Left kidney (tissue), 2 donors: ENCODE results near the gene UBAP1. TPM values are rescaled to one million over a fixed set of nuclear protein-coding genes. Genes with fewer than 3 reads are reported as not detected.
"Not testable (repeated sequence)": the region's sequence is repeated elsewhere in the genome, so short reads cannot be mapped to it uniquely, and the experiment has no call there.

Experiments used
- DNase-seq: peaks from one replicate; pipeline ENCODE4 v3.0.0-alpha.2; 2013
- polyA plus RNA-seq: library from polyadenylated mRNA; unstranded; fragments of 120-200 nt; gene quantifications from one replicate; pipeline ENCODE4 v1.2.1, GENCODE V29; 2013; ENCODE audit not compliant: insufficient read length

Gene UBAP1
- polyA plus RNA-seq, 1 donor: 59.0 TPM

DNA sequence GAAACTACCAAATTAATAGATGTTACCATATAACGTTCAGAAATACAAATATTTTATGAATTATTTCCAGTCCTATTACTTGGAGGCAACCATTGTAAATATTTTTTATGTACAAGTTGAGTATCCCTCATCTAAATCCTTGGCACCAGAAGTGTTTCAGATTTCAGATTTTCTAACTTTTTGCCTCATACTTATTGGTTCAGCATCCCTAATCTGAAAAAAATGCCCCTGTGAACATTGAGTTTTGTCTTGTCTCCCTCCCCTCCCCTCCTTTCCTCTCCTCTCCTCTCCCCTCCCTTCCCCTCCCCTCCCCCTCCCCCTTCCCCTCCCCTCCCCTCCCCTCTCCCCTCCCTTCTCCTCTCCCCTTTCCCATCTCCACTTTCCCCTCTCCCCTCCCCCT, 40.6 kb downstream of the UBAP1 start:
- DNase-seq: no peak

DNA sequence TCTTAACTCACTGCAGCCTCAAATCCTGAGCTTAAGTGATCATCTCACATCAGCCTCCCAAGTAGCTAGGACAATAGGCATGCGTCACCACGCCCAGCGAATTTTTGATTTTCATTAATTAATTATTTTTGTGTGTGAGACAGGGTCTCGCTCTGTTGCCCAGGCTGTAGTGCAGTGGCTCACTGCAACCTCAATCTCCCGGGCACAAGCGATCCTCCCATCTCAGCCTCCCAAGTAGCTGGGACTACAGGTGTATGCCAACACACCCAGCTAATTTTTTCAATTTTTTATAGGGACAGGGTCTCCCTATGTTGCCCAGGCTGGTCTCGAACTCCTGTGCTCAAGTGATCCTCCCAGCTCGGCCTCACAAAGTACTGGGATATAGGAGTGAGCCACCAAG, 41.4 kb downstream of the UBAP1 start:
- no peak for DNase-seq

DNA sequence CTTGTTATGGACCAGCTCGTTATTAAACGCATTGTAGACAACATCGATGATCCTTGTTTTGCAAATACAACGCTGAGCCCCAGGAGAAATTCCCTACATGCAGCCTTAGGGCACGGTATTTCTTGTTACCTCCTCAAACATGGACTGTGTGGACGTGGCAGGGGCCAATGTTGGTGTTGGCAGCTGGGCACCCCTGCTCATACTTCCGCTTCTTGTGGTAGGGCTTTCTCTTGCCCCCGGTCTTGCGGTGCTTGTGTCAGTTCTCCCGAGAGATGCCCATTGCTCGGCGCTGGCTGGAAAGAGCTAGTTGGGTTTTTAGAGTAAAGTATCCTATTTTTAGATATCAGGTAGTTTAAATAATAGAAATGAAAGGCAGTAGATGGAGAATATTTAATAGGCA, 45.5 kb downstream of the UBAP1 start:
- DNase-seq: no peak

DNA sequence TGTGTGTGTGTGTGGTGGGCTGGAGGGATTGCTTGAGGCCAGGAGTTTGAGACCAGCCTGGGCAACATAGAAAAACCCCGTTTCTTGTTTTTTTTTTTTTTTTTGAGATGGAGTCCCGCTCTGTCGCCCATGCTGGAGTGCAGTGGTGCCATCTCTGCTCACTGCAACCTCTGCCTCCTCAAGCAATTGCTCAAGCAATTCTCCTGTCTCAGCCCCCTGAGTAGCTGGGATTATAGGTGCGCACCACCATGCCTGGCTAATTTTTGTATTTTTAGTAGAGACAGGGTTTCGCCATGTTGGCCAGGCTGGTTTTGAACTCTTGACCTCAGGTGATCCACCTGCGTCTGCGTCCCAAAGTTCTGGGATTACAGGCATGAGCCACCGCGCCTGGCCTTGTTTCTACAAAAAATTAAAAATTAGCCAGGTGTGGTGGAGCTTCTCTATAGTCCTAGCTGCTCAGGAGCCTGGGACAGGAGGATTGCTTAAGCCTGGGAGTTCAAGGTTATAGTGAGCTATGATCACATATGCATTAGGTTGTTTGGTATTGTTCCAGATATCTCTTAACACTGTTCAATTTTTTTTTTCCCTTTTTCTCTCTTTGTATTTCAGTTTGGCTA, 47.4 kb downstream of the UBAP1 start:
- DNase-seq: not testable (repeated sequence)

DNA sequence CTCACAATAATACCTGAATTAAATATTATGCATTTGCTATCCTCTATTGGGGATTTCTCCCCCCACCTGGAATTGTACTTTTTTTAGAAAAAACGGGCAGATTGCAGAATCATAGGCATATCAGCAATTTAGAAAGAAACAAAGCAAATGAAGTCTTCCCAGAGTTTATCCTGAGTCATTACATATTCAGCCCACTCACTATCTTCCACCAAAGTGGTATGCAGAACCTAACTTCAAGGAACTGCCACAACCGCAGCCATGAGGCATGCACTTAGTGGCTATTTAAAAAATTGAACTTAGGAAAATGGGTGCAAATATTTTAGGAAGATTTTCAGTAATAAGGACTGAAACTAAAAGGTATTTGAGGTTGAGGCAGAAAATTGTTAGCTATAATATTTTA, 48.6 kb downstream of the UBAP1 start:
- no peak for DNase-seq

DNA sequence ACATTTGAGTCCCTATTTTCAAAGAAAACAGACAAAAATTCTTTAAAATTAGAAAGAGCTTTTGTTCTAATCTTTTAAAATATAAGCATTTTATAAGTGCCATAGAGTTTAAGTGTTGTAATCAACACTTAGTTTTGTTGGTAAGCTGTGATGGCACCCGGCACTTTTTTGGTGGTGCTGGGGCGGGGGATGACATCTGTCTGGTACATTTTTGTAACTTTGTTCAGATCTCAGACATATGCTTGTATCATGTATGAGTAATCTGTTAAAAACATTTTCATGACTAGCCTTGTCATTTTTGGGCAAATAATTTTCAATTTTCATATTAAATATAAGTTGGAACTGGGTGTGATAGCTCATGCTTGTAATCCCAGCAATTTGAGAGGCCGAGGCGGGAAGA, 51.7 kb downstream of the UBAP1 start:
- no peak for DNase-seq

DNA sequence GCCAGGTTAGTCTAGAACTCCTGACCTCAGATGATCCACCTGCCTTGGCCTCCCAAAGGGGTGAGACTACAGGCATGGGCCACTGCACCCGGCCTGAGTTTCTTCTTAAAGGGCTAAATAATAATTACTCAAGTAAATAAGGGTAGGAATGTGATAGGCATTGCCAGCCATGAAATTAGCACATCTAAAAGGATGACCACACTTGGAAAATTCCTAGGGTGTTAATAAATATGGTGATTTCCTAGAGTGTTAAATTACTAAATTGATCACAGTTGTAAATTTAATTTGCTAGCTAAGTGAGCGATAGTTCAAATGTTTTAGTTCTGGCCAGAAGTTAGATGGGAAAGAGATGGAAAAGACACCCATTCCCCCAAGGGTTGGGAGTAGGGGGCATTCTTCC, 53.4 kb downstream of the UBAP1 start:
- no peak for DNase-seq

DNA sequence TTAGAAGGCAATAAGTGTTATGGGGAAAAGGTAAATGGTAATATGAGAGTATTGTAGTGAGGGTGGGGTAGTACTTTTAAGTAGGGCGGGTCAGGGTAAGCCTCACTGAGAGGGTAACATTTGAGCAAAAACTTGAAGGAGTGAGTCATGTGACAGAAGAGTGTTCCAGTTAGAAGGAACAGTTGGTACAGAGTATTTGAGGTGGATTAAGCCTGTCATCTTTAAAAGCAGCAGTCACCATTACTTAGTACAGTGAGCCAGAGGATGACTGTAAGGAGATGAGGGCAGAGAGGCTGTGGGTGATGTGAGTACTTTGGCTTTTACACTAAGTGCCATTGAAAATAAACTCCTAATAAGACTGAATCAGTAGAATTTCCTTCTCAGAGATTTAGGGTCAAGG, 54.8 kb downstream of the UBAP1 start:
- no peak for DNase-seq

DNA sequence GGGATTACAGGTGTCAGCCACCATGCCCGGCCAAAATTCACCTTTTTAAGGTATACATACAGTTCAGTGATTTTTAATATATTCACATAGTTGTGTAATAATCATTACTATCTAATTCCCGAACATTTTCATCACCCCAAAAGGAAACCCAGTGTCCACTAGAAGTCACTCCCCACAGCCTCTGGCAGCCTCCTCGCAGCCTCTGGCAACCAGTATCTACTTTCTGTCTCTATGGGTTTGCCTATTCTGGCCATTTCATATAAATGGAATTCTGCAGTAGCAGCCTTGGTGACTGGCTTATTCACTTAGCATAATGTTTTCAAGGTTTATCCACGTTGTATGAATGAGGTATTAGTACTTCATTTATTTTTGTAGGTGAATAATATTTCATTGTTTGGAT, 59.0 kb downstream of the UBAP1 start:
- DNase-seq: no peak

DNA sequence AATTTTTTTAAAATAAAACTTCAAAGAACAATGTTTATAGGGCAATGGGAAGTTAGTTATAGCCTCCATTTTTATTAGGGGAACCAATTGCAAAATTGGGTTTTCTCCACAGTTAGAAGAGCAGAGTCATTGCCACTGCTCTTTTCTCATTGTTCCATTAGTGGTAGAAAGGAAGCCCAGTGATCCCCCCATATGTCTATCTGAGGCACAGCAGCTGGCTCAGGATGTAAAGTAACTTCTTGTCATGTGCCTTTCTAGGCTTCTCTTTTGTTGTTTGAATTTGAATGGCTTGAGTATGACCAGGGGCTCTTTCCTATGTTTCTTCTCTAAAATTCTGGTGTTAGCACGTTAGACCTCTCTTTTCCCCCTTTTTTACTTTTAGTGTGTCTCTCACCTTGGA, 61.2 kb downstream of the UBAP1 start:
- DNase-seq: no peak

DNA sequence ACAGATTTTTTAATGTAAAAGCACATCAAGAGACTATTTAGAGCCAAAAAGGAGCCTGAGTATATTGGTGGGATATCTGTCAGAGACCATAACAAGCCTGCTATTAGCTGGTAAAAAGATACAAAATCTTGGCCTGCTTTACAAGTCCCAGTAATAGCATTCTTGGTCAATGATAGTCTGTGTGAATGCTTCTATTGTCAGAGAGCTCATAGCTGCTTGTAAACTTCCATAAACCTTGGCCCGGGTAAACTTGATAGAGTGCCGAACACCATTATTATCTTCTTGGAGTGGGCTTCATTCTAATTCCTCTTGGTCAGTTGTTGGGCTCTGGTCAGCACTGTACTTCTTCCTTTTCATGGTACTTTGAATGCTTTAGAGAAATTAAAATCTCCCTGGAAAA, 64.0 kb downstream of the UBAP1 start:
- DNase-seq: no peak

DNA sequence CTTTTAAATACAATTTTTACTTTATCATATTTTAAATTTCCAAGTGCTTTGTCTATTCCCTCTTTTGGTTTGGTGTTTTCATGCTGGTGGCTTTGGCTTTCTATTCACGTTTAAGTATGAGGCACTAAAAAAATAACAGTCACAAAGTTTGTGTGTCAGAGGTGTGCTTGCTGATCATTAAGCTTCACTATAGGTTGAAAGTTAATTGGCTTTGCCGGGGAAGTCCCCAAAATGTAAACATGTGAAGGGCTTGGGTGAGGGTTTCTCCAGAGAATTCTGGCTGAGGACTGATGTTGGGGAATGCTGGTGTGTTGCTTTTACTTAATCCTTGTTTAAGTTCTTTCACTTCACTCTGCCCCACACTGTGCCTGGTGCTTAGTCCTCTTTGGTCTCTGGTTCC, 66.4 kb downstream of the UBAP1 start:
- not testable (repeated sequence) for DNase-seq

DNA sequence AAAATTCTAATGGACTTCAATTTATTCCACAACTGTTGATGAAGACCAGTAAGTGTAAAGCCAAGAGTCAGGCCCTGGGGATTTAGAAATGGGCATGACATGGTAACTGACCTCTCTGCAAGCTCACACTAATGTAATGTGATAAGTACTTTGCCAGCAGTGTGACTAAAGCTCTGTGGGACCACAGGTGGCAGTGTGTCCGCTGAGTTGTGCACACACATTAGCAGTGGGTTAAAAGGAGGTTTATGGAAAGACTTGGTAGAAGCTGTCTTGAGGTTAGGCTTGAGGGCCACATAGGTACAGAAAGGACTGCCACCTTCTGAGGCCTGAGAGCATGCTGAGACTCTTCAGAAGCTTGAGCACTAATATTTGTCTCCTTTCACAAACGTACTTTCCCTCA, 67.6 kb downstream of the UBAP1 start:
- DNase-seq: no peak

DNA sequence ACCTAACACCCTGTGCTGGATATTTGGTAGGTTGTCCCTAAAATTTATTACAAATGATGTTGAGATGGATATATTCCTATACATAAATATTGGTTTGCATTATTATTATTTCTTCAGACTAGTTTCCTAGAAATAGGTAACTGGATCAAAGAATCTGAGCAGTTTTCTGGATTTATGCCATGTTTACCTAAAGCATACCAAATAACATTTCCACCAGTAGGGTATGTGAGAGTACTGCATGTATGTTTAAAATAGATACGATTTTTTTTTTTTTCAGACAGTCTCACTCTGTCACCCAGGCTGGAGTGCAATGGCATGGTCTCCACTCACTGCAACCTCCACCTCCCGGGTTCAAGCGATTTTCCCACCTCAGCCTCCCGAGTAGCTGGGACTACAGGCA, 68.9 kb downstream of the UBAP1 start:
- not testable (repeated sequence) for DNase-seq

DNA sequence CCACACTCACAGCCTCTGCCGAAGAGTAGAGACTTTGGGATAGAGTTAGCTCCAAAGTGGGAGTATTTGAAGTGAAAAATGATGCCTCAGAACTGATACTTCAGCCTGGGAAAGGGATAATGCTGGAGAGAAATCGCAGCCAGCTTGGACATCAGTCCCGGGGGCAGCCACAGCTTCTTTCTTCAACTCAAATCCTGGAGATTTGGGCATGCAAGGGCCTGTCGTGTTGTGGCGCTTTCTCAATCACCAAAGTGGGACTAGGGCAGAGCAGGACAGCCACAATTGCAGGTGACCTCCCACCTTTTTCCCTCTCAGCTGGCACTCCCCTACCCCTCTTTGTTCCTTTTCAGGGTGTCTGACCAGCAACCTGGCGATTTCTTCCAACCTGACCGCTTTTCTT, 70.4 kb downstream of the UBAP1 start:
- DNase-seq: no peak

DNA sequence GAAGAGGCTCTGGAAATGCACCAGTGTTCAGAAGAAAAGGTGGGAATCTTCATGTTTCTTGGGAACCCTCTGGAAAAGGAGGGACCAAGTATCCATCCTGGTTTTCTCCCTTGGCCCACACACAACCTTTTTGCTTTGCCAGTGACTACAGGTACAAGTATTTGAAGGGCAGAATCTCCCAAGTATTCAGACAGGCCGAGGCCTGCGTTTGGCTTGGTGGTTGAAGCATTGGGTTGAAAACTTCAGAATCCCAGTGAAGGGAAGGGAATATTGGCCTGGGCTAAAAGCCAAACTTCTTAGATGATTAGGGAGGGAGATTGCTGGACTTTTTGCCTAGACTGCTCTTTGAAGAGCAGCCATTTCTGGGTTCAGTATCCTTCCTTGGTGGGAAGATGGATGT, 71.9 kb downstream of the UBAP1 start:
- DNase-seq: no peak

DNA sequence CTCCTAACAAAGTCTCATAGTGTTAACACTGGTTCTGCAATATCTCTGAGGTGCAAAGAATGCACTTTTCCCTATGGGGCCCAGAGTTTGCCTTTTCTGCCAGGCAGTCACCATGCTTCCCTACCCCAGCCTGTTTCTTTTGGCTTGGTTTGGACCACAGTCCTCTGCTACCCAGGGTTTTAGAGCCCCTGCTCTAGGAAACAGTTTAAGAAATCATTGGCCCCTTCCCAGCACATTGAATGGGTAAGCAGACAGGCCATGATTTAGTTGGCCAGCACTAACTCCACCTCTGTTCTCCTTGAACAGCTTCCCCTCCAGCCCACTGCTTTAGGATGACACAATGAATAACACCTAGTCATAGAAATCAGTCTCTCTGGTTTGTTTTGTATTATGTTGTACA, 73.2 kb downstream of the UBAP1 start:
- no peak for DNase-seq

DNA sequence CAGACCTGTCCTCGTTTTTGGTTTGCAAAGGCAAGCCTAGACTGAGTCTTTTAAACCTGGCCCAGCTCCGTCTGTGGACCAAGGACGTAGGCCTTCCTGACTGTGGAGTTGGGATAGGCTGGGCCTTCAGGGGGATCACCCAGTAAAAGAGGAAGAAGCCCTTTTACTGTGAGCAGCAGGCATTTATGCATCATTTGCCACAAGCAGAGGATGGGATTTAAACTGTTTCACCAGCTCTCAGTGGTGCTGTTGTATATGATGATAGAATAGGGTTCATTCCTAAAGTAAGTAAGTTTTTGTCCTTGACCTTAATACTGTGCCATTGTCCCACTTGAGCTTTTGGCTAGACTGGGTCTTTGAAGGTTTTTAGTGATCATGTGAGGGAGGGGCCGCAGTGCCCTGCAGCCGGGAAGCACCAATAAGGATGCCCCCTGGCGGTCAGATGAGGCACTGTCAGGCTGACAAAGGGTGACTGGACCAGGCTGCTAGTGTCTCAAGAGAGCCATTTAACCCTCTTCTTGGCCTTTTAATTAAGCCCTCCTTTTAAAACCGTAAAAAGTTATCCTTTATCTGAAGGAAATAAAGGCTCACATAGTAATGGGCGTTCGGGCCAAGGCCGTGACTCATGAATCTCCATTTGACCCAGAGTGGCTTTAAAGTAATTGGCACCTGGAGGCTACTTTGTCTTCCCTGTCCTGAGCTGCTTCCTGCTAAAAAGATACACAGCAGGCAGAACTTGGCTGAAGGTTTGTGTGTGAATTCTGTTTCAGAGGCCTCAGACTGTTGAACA, 74.0 kb downstream of the UBAP1 start:
- DNase-seq: peak; percentile 44

DNA sequence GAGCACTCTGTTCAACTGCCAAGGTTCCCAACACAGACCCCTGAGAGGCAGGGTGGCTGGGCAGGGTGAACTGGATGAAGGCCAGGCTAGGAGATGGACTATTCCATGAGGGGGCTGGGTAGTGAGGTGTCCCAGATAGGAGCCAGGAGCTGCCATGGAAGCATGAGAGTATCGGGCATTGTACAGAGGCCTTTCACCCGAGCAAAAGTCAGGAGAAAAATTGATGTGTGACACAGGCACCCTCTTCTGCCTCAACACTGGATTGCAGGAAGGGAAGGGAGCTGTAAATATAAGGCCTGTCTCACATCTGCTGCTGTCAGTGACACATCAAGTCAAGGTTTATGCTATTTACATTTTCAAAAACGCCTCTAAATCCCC, 74.6 kb downstream of the UBAP1 start:
- DNase-seq: no peak

DNA sequence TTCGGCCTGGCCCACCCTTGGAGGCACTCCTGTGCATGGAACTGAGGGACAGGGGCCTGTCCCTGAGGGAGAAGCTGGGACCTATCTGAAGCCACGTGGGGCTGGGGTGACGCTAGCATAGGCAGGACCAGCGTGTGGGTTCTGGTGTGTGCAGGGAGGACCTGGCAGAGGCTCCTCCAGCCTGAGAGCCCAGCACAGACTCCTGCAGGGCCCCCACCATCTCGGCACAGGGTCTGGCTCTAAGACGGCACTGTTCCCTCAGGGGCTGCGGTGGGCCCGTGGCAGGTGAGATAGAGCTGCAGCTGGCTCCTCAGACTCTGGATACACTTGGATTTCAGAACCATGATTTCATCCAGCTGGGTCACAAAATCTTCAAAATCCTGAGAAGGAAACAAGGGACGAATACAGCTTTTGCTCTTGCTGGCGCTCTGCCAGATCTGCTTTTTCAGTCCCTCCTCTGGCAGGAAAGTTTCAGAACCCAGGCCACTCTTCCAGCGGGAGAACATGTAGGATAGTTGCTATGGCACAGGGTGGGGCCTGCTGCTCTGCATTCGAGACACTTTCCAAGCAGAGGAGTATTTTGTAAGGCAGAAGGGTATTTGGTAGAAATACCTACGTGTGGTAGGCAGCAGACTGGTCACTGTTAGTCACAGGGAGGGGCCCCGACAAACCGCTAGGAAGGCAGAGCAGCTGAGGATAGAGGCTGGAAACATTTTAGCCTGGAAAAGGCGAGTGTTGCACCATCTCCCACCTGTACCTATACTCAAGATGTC, 75.5 kb downstream of the UBAP1 start:
- no peak for DNase-seq

DNA sequence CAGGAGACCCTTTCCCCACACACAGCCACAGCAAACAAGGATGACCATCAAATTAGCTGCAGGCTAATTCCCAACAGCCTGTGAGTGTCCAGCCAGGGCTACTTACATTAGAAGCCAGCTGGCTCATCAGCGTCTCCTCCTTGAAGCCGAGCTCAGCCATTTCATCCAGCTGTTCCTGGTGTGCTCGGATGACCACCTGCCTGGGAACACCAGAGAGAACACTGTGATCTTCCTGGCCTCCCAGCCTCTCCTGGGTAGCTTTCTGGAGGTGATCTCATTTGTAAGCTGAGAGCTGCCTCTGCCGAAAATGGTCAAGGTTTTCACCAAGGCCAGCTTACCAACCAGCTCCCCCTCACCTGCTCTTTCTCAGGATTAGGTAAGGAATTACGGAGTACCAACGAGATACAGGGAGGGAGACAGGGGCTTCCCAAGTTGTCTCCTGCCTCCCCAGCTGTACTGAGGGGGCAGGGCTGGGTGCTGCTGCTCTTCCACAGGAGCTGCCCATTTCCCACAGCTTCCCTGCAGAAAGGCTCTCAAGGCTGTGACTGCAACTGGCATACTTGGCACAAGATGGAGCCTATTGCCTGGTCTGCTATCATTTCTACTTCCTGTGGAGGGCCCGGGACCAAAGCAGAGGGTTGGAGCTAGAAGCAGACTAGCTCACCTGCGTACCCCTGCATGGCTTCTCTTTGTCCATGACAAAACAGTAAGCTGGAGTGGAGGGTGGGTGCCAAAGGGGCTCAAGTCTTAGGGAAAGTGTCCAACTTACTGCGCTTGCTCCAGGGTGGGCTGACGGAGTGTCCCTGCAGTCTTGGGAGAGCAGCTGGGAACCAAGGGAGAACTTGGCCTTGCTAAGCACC, 76.4 kb downstream of the UBAP1 start:
- DNase-seq: no peak

DNA sequence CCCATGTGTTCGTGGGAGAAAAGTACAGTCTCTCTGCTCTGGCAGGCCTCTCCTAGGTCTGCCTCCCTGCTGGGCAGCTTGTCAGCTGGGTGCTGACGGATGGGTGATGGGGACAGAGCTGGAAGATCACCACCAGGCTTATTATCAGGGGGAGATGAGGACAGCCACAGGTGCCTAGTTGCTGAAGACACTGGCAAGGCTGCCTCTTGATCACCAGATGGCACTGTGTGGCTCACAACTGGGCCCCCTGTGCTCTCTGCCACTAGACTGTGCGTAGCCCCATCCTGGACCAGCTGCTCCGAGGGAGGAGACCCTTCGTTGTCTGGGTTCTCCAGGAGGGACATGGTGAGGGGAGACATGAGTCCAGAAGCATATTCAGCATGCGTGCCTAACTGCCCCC, 77.3 kb downstream of the UBAP1 start:
- DNase-seq: no peak
